ENCODE measurements around the gene GLMN.

GLMN gene, protein sequence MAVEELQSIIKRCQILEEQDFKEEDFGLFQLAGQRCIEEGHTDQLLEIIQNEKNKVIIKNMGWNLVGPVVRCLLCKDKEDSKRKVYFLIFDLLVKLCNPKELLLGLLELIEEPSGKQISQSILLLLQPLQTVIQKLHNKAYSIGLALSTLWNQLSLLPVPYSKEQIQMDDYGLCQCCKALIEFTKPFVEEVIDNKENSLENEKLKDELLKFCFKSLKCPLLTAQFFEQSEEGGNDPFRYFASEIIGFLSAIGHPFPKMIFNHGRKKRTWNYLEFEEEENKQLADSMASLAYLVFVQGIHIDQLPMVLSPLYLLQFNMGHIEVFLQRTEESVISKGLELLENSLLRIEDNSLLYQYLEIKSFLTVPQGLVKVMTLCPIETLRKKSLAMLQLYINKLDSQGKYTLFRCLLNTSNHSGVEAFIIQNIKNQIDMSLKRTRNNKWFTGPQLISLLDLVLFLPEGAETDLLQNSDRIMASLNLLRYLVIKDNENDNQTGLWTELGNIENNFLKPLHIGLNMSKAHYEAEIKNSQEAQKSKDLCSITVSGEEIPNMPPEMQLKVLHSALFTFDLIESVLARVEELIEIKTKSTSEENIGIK

GRCh38 chr1:92298573-92299476, at the start of gene GLMN, which contains the start of gene RPAP2:
GLMN (minus strand) TSS chr1:92298987; CDS start chr1:92297999, 988 bp downstream.
RPAP2 (plus strand) TSS chr1:92299059; CDS start chr1:92299074, 15 bp downstream.
- peak; percentile 96 for TF ChIP-seq POLR2A (IDR thresholded peaks at IDR 0.05; ENCODE audit: low read depth, low read length)
- peak; percentile 85 for DNase-seq (ENCODE audit: insufficient read length, low spot score)
- FAIRE-seq = peak; percentile 65

DNA sequence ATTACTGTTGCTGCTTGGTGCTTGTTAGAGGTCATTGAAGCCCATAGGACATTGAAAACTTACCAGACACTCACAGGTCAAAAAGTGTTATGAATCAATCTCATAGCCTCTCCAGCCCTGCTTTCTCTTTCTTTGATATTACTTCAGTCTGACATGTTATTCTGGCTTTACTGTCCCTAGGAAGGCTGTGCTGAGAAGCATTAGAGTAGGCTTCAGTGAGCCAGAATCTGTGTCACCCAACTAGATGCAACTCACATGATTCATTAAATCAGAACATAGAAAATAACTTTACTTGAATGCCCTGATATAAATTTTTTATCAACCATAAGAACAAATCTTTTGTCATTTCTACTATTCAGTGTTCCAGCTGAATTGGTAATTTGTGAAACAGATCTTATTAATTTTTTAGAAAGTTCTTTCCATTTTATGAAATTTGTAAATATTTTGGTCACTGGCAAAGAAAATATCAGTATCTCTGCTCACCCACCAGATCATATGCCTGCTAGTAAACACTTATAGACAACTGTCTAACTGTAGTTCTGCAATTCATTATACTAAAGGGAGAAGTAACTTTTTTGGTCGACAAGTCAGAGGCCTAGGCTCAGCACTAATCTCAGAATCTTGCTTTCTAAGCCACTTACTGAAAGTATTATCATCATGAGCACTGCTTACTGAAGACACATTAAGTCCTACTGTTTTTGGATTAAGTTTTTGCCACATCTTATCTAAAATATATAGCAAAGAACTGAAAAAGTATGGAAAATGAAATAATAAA, 48.3 kb upstream of the GLMN start:
- FAIRE-seq = no peak
- TF ChIP-seq POLR2A (IDR thresholded peaks at IDR 0.05; ENCODE audit: low read depth, low read length) = no peak
- DNase-seq (ENCODE audit: insufficient read length, low spot score) = no peak

- FAIRE-seq = no peak
- DNase-seq (ENCODE audit: insufficient read length, low spot score) = no peak
- TF ChIP-seq POLR2A (IDR thresholded peaks at IDR 0.05; ENCODE audit: low read depth, low read length) = no peak
Observed at GRCh38 chr1:92343061-92343460, 44.3 kb upstream of the GLMN start.

DNA sequence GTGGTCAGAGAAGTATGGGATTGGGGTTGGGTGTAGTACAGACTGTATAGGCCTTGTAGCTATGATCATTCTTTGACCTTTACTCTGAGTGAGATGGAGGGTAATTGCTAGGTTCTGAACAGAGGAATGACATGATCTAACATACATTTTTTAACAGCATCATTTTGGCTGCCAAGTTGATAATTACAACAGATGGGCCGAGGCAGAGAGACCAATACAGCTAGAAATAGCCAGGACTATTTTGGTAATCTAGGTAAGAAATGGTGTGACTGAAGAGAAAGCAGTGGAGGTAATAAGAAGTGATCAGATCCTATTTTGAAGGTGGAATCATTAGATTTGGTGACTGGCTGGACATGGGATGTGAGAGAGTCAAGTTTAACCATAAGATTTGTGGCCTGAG, 43.6 kb upstream of the GLMN start:
- TF ChIP-seq POLR2A (IDR thresholded peaks at IDR 0.05; ENCODE audit: low read depth, low read length) = no peak
- FAIRE-seq (no peak), DNase-seq (ENCODE audit: insufficient read length, low spot score) (no peak)

GRCh38 chr1:92340154-92340553, 41.4 kb upstream of the GLMN start:
- TF ChIP-seq POLR2A (IDR thresholded peaks at IDR 0.05; ENCODE audit: low read depth, low read length) = no peak
- DNase-seq (ENCODE audit: insufficient read length, low spot score) (no peak), FAIRE-seq (no peak)

- no peak for TF ChIP-seq POLR2A (IDR thresholded peaks at IDR 0.05; ENCODE audit: low read depth, low read length)
Observed at GRCh38 chr1:92333668-92334067, 34.9 kb upstream of the GLMN start.

DNA sequence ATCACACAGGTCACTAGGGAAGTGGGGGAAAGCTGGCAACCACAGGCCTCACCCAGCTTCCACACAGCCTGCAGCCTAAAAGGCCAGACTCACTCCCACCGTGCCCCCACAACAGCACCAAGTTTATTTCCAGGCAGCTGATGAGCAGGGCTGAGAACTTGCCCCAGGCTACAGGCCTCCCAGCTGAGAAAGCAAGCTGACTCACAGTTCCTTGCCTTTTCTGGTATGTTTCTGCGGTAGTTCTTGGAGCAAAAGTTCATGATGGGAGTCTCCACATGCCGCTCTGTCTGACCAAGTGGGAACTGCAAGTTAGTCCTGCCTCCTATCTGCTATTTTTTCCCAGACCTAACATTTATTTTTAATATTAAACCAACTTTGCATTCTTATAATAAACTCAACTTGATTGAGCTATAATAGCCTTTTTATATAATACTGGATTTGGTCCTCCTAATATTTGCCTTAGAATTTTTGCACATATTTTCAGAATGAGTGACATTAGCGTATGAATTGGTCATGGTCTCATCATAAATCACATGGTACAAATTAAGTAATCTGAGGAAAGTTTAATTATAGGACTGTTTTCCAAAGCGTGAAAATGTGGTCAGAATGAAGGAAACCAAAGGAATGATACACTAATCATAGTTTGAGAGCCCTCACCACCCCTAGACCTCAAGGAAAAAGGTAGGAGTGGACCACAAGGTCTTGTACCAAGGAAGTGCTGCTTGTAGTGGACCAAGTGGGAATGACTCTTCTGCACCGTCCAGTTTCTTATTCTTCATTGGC, 30.8 kb upstream of the GLMN start:
- FAIRE-seq (no peak), DNase-seq (ENCODE audit: insufficient read length, low spot score) (no peak)
- TF ChIP-seq POLR2A (IDR thresholded peaks at IDR 0.05; ENCODE audit: low read depth, low read length) = no peak

More at GRCh38 chr1:92333668-92334067, 34.9 kb upstream of the GLMN start:
- DNase-seq (ENCODE audit: insufficient read length, low spot score) = no peak
- peak; percentile 11 for FAIRE-seq

- DNase-seq (ENCODE audit: insufficient read length, low spot score) (no peak), FAIRE-seq (no peak)
- no peak for TF ChIP-seq POLR2A (IDR thresholded peaks at IDR 0.05; ENCODE audit: low read depth, low read length)
Observed at GRCh38 chr1:92327794-92328193, 29.0 kb upstream of the GLMN start.

GRCh38 chr1:92326681-92327080, 27.9 kb upstream of the GLMN start:
- DNase-seq (ENCODE audit: insufficient read length, low spot score) = no peak
- TF ChIP-seq POLR2A (IDR thresholded peaks at IDR 0.05; ENCODE audit: low read depth, low read length) = no peak
- no peak for FAIRE-seq

GRCh38 chr1:92324784-92325183, 26.0 kb upstream of the GLMN start:
- no peak for TF ChIP-seq POLR2A (IDR thresholded peaks at IDR 0.05; ENCODE audit: low read depth, low read length)
- no peak for FAIRE-seq
- no peak for DNase-seq (ENCODE audit: insufficient read length, low spot score)

DNA sequence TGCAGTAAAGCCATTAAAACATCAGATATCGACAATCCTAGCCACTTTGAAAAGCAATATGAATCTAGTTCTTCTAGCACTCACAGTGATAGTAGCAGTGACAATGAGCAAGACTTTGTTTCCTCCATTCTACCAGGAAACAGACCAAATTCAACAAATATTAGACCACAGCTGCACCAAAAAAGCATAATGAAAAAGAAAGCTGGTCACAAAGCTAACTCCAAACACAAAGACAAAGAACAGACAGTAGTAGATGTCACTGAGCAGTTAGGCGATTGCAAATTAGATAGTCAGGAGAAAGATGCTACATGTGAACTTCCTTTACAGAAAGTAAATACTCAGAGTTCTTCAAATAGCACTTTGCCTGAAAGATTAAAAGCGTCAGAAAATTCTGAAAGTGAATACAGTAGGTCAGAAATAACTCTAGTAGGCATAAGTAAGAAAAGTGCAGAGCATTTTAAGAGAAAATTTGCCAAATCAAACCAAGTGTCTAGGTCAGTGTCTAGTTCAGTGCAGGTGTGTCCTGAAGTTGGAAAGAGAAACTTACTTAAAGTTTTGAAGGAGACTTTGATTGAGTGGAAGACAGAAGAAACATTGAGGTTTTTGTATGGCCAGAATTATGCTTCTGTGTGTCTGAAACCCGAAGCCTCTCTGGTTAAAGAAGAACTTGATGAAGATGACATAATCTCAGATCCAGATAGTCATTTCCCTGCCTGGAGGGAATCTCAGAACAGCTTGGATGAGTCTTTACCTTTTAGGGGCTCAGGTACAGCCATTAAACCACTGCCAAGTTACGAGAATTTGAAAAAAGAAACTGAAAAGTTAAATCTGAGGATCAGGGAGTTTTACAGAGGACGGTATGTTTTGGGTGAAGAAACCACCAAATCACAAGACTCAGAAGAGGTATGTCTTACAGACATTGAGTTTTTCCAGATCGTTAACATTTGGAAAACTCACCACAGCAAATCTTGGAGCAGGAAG, 25.0 kb upstream of the GLMN start:
- TF ChIP-seq POLR2A (IDR thresholded peaks at IDR 0.05; ENCODE audit: low read depth, low read length) = no peak
- DNase-seq (ENCODE audit: insufficient read length, low spot score) = no peak
- FAIRE-seq = peak; percentile 77
